ENCODE results near the gene LCP1. TPM values are rescaled to one million over a fixed set of nuclear protein-coding genes. Genes with fewer than 3 reads are reported as not detected.

Gene LCP1
- total and polyA plus RNA-seq, 2 of the 13 experiments (the other 11 are each of a cell fraction or from before 2014, with no cell fraction given) = 1.6 TPM

- CTCF ChIA-PET (ENCODE audit: low intra/inter-chr PET ratio, low total read pairs) = no interaction called here
- BruUV-seq (replicated peaks) = no TSS peak
- TF ChIP-seq HNF1A (IDR thresholded peaks at IDR 0.05; ENCODE audit: low read depth) = no peak
- no peak for TF ChIP-seq HNF1A (CRISPR knock-in tag; IDR thresholded peaks at IDR 0.05; ENCODE audit: borderline replicate concordance)
- TF ChIP-seq ZBTB7A (CRISPR knock-in tag; IDR thresholded peaks at IDR 0.05) = no peak
- no peak for TF ChIP-seq TBX3 (IDR thresholded peaks at IDR 0.05; ENCODE audit: borderline replicate concordance)
- TF ChIP-seq ZNF251 (CRISPR knock-in tag; IDR thresholded peaks at IDR 0.05) = no peak
- TF ChIP-seq ZNF232 (CRISPR knock-in tag; IDR thresholded peaks at IDR 0.05; ENCODE audit: borderline replicate concordance) = no peak
- TF ChIP-seq, protein P1, sequence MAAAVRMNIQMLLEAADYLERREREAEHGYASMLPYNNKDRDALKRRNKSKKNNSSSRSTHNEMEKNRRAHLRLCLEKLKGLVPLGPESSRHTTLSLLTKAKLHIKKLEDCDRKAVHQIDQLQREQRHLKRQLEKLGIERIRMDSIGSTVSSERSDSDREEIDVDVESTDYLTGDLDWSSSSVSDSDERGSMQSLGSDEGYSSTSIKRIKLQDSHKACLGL (CRISPR knock-in tag; IDR thresholded peaks at IDR 0.05) = no peak
- TF ChIP-seq MEIS1 (CRISPR knock-in tag; IDR thresholded peaks at IDR 0.05; ENCODE audit: borderline replicate concordance) = no peak
- TF ChIP-seq, protein P2, sequence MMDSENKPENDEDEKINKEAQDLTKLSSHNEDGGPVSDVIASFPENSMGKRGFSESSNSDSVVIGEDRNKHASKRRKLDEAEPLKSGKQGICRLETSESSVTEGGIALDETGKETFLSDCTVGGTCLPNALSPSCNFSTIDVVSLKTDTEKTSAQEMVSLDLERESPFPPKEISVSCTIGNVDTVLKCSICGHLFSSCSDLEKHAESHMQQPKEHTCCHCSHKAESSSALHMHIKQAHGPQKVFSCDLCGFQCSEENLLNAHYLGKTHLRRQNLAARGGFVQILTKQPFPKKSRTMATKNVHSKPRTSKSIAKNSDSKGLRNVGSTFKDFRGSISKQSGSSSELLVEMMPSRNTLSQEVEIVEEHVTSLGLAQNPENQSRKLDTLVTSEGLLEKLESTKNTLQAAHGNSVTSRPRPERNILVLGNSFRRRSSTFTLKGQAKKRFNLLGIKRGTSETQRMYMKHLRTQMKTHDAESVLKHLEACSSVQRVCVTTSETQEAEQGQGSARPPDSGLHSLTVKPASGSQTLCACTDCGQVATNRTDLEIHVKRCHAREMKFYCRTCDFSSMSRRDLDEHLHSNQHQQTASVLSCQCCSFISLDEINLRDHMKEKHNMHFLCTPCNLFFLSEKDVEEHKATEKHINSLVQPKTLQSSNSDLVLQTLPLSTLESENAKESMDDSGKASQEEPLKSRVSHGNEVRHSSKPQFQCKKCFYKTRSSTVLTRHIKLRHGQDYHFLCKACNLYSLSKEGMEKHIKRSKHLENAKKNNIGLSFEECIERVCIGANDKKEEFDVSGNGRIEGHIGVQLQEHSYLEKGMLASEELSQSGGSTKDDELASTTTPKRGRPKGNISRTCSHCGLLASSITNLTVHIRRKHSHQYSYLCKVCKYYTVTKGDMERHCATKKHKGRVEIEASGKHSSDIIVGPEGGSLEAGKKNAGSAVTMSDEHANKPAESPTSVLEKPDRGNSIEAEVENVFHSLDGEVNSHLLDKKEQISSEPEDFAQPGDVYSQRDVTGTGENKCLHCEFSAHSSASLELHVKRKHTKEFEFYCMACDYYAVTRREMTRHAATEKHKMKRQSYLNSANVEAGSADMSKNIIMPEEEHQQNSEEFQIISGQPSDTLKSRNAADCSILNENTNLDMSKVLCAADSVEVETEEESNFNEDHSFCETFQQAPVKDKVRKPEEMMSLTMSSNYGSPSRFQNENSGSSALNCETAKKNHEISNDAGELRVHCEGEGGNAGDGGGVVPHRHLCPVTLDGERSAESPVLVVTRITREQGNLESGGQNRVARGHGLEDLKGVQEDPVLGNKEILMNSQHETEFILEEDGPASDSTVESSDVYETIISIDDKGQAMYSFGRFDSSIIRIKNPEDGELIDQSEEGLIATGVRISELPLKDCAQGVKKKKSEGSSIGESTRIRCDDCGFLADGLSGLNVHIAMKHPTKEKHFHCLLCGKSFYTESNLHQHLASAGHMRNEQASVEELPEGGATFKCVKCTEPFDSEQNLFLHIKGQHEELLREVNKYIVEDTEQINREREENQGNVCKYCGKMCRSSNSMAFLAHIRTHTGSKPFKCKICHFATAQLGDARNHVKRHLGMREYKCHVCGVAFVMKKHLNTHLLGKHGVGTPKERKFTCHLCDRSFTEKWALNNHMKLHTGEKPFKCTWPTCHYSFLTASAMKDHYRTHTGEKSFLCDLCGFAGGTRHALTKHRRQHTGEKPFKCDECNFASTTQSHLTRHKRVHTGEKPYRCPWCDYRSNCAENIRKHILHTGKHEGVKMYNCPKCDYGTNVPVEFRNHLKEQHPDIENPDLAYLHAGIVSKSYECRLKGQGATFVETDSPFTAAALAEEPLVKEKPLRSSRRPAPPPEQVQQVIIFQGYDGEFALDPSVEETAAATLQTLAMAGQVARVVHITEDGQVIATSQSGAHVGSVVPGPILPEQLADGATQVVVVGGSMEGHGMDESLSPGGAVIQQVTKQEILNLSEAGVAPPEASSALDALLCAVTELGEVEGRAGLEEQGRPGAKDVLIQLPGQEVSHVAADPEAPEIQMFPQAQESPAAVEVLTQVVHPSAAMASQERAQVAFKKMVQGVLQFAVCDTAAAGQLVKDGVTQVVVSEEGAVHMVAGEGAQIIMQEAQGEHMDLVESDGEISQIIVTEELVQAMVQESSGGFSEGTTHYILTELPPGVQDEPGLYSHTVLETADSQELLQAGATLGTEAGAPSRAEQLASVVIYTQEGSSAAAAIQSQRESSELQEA (CRISPR knock-in tag; IDR thresholded peaks at IDR 0.05; ENCODE audit: not compliant biosample characterization) = no peak
- no peak for TF ChIP-seq MXD4 (CRISPR knock-in tag; IDR thresholded peaks at IDR 0.05)
- TF ChIP-seq ARNT2 (CRISPR knock-in tag; IDR thresholded peaks at IDR 0.05; ENCODE audit: low read depth) = no peak
- Histone ChIP-seq H3K4me2 (ENCODE audit: low read depth, low read length) (no peak overlapping the region), H3K4me1 (ENCODE audit: insufficient read depth, low read length) (peaks cover 5% of the 10 kb centered on the region; the same call in 1 of the 2 replicates), H3K9me3 (ENCODE audit: low read length) (no peaks in the 10 kb centered on the region), H3K79me2 (ENCODE audit: insufficient read depth, low read length) (no peaks in the 10 kb centered on the region), H2AFZ (ENCODE audit: low read length) (no peak overlapping the region), H3K4me3 (replicated peaks in 1 of 3; ENCODE audit: insufficient read depth in 1 of 3, low read depth in 2 of 3, low read length in 3 of 3) (no peak overlapping the region), H3K9ac (ENCODE audit: insufficient read depth, low read depth, low read length) (no peak overlapping the region), H3K27me3 (ENCODE audit: control insufficient read depth in 1 of 2, insufficient read depth in 2 of 2, low read length in 2 of 2) (no peaks in the 10 kb centered on the region), H3K27ac (ENCODE audit: extremely low read length, insufficient read depth, low read length) (no peak overlapping the region), H4K20me1 (ENCODE audit: insufficient read depth, low read length) (no peaks in the 10 kb centered on the region), H3K36me3 (replicated peaks in 1 of 2; ENCODE audit: control insufficient read depth in 1 of 2, insufficient read depth in 2 of 2, low read length in 2 of 2) (no peaks in the 10 kb centered on the region)
- in situ Hi-C loops (cut with HindIII; ENCODE audit: extremely low pct_ligation_motif_present, low pct_unique_long_range_greater_than_20kb) = no loop called here
- intact Hi-C loops (cut with micrococcal nuclease; ENCODE audit: unreplicated experiment) = no loop called here
- POLR2A ChIA-PET = no interaction called here
- WGBS (ENCODE audit: low lambda C conversion rate) = 19% methylated on average over 5 of the region's 5 CpGs
- DNase-seq (ENCODE audit: low spot score) (no peak), ATAC-seq (no peak), FAIRE-seq (no peak)
Measured at GRCh38 chr13:46165485-46166223, 16.3 kb downstream of the LCP1 start.
